Hepatocyte (in vitro differentiated cells): ENCODE data around the gene FBXW11. TPM values are rescaled to one million over a fixed set of nuclear protein-coding genes. Genes with fewer than 3 reads are reported as not detected.
A peak's percentile ranks its signal among the peaks of the same experiment; 100 is the strongest.

Source experiments
- DNase-seq: peaks from one replicate; pipeline ENCODE4 v3.0.0-alpha.2; 2016; ENCODE audit warnings: low spot score
- H2AFZ ChIP-seq: fragments of 200-600 bp; sonication (generic); 2 replicates; pipeline ENCODE4 v1.6.0; 2016; ENCODE audit warnings: antibody characterized with exemption, mild to moderate bottlenecking
- H3K27ac ChIP-seq: fragments of 200-600 bp; sonication (generic); 2 replicates; pipeline ENCODE4 v1.5.1; 2016; ENCODE audit warnings: mild to moderate bottlenecking
- H3K27me3 ChIP-seq: fragments of 200-600 bp; sonication (generic); 2 replicates; pipeline ENCODE4 v1.6.1; 2016
- H3K36me3 ChIP-seq: fragments of 200-600 bp; sonication (generic); replicated peaks from 2 replicates; pipeline ENCODE4 v1.5.1; 2016; ENCODE audit warnings: low read depth; ENCODE audit not compliant: insufficient read depth
- H3K4me1 ChIP-seq: fragments of 200-600 bp; sonication (generic); 2 replicates; pipeline ENCODE4 v1.5.1; 2016; ENCODE audit warnings: mild to moderate bottlenecking, moderate library complexity; ENCODE audit not compliant: insufficient read depth
- H3K4me2 ChIP-seq: fragments of 200-600 bp; sonication (generic); 2 replicates; pipeline ENCODE4 v1.6.0; 2016
- H3K4me3 ChIP-seq: fragments of 200-600 bp; sonication (generic); 2 replicates; pipeline ENCODE4 v1.5.1; 2016; ENCODE audit warnings: mild to moderate bottlenecking
- H3K79me2 ChIP-seq: fragments of 200-600 bp; sonication (generic); 2 replicates; pipeline ENCODE4 v1.6.0; 2017; ENCODE audit warnings: mild to moderate bottlenecking
- H3K9me2 ChIP-seq: fragments of 200-600 bp; sonication (generic); replicated peaks from 2 replicates; pipeline ENCODE4 v1.6.0; 2017; ENCODE audit warnings: mild to moderate bottlenecking; ENCODE audit not compliant: insufficient read depth
- H3K9me3 ChIP-seq: fragments of 200-600 bp; sonication (generic); 2 replicates; pipeline ENCODE4 v1.5.1; 2016; ENCODE audit warnings: low read depth, mild to moderate bottlenecking
- H4K20me1 ChIP-seq: fragments of 200-600 bp; sonication (generic); 2 replicates; pipeline ENCODE4 v1.6.0; 2016; ENCODE audit warnings: mild to moderate bottlenecking; ENCODE audit not compliant: insufficient read depth, poor library complexity, severe bottlenecking
- EZH2 ChIP-seq: fragments of 200-600 bp; sonication (generic); IDR thresholded peaks from 2 replicates; pipeline ENCODE4 v1.6.1; 2016; ENCODE audit warnings: antibody characterized with exemption, mild to moderate bottlenecking, borderline replicate concordance
- EZH2phosphoT487 ChIP-seq: fragments of 200-600 bp; sonication (generic); IDR thresholded peaks from one replicate; pipeline ENCODE4 v1.6.1; 2018; ENCODE audit warnings: antibody characterized with exemption, mild to moderate bottlenecking, low read depth, moderate library complexity; ENCODE audit not compliant: unreplicated experiment, severe bottlenecking
- WGBS: methylation state at CpG from one replicate; pipeline ENCODE4 v1.1.6; 2016; ENCODE audit warnings: low lambda C conversion rate; ENCODE audit errors: missing lambda C conversion rate; 5-methylcytosine and 5-hydroxymethylcytosine counted together
- polyA plus RNA-seq: library from polyadenylated mRNA; unstranded; fragments of >200 nt; fragmentation: Nextera tagmentation; extraction: Ambion mirVana; gene quantifications from 2 replicates; pipeline ENCODE4 v1.2.1, GENCODE V29; 2016
- total RNA-seq: library from RNA; depleted of rRNA; stranded (reverse); fragments of >200 nt; gene quantifications from 2 replicates; pipeline ENCODE4 v1.2.3, GENCODE V29; 2014
- TF ChIP-seq, protein P1 (sequence below): fragments of 200-600 bp; sonication (generic); IDR thresholded peaks from 2 replicates; pipeline ENCODE4 v1.5.1; 2016; ENCODE audit warnings: antibody characterized with exemption, mild to moderate bottlenecking; ENCODE audit not compliant: poor library complexity

FBXW11 gene
- total and polyA plus RNA-seq, 2 experiments from 2014 or later, result 38.0 to 73.4 TPM

DNA sequence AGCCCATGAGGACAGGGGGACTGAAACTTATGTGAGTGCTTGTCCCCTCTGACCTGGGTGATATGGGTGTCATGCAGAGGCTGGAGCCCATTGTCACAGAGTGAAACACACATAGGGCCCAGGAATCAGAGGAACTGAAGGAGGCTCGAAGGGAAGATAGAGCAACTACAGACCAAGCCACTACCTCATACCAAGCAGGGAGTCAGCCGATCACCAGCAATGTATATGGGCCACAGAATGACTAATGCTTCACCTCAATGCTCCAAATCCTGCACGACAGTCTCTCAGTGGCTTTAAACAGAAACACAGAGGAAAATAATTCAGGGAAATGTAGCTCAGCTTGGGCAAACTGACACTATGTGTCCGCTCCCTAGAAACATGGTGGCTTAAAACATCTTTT is 8.9 kb upstream of the FBXW11 start:
- Histone ChIP-seq H4K20me1 (no peaks in the 10 kb centered on the region), H3K4me1 (no peaks in the 10 kb centered on the region), H3K4me2 (no peak overlapping the region), H3K36me3 (no peaks in the 10 kb centered on the region), H2AFZ (no peak overlapping the region), H3K79me2 (no peaks in the 10 kb centered on the region), H3K4me3 (no peak overlapping the region), H3K27ac (no peak overlapping the region), H3K27me3 (no peaks in the 10 kb centered on the region), H3K9me2 (no peaks in the 10 kb centered on the region), H3K9me3 (no peaks in the 10 kb centered on the region)
- WGBS, result 83% methylated on average over 4 of the region's 4 CpGs
- no peak for DNase-seq
- TF ChIP-seq, protein P1, sequence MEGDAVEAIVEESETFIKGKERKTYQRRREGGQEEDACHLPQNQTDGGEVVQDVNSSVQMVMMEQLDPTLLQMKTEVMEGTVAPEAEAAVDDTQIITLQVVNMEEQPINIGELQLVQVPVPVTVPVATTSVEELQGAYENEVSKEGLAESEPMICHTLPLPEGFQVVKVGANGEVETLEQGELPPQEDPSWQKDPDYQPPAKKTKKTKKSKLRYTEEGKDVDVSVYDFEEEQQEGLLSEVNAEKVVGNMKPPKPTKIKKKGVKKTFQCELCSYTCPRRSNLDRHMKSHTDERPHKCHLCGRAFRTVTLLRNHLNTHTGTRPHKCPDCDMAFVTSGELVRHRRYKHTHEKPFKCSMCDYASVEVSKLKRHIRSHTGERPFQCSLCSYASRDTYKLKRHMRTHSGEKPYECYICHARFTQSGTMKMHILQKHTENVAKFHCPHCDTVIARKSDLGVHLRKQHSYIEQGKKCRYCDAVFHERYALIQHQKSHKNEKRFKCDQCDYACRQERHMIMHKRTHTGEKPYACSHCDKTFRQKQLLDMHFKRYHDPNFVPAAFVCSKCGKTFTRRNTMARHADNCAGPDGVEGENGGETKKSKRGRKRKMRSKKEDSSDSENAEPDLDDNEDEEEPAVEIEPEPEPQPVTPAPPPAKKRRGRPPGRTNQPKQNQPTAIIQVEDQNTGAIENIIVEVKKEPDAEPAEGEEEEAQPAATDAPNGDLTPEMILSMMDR, result no peak
- TF ChIP-seq EZH2 (no peak), EZH2phosphoT487 (no peak)

- TF ChIP-seq EZH2 (no peak), EZH2phosphoT487 (no peak)
- TF ChIP-seq, protein P1, result peak; percentile 43
- H3K27me3 ChIP-seq, result no peaks in the 10 kb centered on the region
Observed at GRCh38 chr5:172010278-172010677, 3.8 kb upstream of the FBXW11 start.

DNA sequence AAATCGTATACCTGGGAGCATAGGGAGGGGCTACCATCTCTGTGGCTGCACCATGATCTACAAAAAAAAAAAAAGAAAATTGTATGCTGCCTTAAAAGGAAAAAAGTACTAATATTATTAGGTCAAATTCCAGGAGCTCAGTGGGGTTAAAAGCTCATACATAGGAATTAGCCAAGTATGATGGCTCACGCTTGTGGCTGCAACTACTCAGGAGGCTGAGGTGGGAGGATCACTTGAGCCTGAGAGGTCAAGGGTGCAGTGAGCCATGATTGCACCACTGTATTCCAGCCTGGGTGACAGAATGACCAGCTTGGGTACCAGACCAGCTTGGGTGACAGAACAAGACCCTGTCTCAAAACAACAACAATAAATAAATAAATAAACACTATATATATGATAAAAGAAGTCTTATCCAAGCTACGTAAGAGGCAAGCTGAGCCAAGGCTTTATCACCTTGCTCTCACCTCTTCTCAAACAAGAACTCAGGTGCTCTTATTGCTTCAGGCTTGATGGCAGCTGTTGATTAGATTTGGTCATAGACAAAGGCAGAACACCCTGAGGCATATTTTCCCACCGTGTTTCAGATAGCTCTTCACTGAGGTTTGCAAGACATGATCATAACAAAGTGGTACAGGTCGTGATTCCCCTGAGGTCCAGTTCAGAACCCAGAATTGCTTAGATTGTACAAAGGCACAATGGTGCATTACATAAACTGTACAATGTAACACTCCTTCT is 3.3 kb upstream of the FBXW11 start:
- Histone ChIP-seq H3K27me3 (no peaks in the 10 kb centered on the region), H3K4me1 (peaks cover 12% of the 10 kb centered on the region), H3K9me2 (no peaks in the 10 kb centered on the region), H3K27ac (no peak overlapping the region), H3K9me3 (no peaks in the 10 kb centered on the region), H3K4me3 (no peak overlapping the region), H3K36me3 (no peaks in the 10 kb centered on the region), H2AFZ (no peak overlapping the region), H3K79me2 (peaks cover 19% of the 10 kb centered on the region), H4K20me1 (peaks cover 4% of the 10 kb centered on the region), H3K4me2 (no peak overlapping the region)
- TF ChIP-seq EZH2 (no peak), EZH2phosphoT487 (no peak)
- TF ChIP-seq, protein P1, result no peak
- DNase-seq, result no peak
- WGBS, result 49% methylated on average over 5 of the region's 5 CpGs

More at GRCh38 chr5:172010278-172010677, 3.8 kb upstream of the FBXW11 start:
- WGBS, result 66% methylated on average over 2 of the region's 2 CpGs
- Histone ChIP-seq H3K36me3 (no peaks in the 10 kb centered on the region), H2AFZ (no peak overlapping the region), H4K20me1 (no peaks in the 10 kb centered on the region), H3K9me3 (no peaks in the 10 kb centered on the region), H3K27ac (no peak overlapping the region), H3K9me2 (no peaks in the 10 kb centered on the region), H3K4me2 (no peak overlapping the region), H3K4me1 (peaks cover 9% of the 10 kb centered on the region), H3K79me2 (peaks cover 14% of the 10 kb centered on the region), H3K4me3 (no peak overlapping the region)
- no peak for DNase-seq
